HT-29 (cell line): ENCODE measurements around the gene HPSE2. TPM values are rescaled to one million over a fixed set of nuclear protein-coding genes. Genes with fewer than 3 reads are reported as not detected.
"Not testable (repeated sequence)": the region's sequence is repeated elsewhere in the genome, so short reads cannot be mapped to it uniquely, and the experiment has no call there.

Experiments used
- DNase-seq: peaks from one replicate; pipeline ENCODE4 v3.0.0-alpha.2; 2015; ENCODE audit warnings: low spot score
- total RNA-seq: library from RNA; depleted of rRNA; stranded (reverse); fragments of >200 nt; shearing (Covaris generic); gene quantifications from 2 replicates; pipeline ENCODE4 v1.2.3, GENCODE V29; 2014

The HPSE2 gene
- total RNA-seq, 1 experiment from 2014 or later, result 0.08 TPM

DNA sequence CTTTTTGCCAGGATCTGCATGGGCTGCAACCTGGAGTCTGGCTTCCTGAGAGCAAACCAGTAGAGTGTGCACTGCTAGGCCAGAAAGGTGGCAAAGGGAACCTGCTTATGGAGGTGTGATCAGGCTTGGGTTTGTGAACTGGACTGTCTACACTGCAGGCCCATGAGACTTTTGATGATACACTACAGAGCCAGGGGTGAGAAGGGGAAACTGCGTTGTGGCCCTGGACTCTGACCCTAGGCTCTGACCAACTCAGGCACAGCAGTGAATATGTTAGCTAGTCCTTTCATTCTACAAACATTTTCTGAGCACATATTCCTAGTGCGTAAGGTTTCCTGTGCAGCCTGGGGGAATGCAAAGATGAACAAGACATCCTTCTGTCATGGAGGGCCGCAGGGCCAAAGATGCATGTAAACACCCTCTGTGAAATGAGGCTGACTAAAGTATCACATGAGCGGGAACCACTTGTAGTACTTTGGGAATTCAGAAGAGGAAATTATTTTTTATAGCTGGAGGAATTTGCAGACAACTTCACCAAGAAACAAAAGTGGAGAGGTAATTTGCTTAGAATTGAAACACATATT lies 725.1 kb downstream of the HPSE2 start:
- DNase-seq, result no peak

DNA sequence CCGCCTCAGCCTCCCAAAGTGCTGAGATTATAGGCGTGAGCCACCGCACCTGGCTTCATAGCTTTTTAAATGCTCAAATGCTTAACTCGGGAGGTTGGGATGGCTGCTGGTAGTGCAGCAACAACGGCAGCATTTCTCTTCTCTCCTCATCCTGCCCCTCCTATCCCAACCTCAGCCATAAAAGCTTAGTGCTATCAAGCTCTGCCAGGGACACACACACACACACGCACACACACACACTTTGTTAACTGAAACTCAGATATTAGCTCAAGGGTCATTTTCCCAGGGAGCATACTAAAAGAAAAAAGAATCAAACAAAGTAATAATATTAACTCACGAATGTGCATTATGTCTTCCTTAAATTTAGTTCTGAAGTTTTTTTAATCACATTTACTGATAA lies 725.9 kb downstream of the HPSE2 start:
- DNase-seq, result no peak

DNA sequence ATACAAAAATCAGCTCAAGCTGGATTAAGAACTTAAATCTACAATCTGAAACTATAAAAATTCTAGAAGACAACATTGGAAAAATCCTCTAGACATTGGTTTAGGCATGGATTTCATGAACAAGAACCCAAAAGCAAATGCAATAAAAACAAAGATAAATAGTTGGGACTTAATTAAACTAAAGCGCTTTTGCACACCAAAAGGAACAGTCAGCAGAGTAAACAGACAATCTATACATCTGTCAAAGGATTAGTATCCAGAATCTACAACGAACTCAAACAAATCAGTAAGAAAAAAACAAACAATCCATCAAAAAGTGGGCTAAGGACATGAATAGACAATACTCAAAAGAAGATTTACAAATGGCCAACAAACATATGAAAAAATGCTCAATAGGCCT lies 733.1 kb downstream of the HPSE2 start:
- not testable (repeated sequence) for DNase-seq

DNA sequence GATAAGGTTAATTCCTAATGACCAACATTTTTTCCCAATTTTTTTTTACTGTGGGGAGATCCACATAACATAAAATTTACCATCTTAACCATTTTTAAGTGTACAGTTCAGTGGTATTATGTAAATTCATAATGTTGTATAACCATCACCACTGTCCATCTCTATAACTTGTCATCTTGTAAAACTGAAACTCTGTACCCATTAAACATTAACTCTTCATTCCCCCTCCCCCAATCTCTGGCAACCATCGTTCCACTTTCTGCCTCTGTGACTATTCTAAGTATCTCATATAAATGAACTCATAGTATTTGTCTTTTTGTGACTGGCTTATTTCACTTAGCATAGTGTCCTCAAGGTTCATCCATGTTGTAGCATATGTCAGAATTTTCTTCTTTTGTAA lies 742.9 kb downstream of the HPSE2 start:
- no peak for DNase-seq

DNA sequence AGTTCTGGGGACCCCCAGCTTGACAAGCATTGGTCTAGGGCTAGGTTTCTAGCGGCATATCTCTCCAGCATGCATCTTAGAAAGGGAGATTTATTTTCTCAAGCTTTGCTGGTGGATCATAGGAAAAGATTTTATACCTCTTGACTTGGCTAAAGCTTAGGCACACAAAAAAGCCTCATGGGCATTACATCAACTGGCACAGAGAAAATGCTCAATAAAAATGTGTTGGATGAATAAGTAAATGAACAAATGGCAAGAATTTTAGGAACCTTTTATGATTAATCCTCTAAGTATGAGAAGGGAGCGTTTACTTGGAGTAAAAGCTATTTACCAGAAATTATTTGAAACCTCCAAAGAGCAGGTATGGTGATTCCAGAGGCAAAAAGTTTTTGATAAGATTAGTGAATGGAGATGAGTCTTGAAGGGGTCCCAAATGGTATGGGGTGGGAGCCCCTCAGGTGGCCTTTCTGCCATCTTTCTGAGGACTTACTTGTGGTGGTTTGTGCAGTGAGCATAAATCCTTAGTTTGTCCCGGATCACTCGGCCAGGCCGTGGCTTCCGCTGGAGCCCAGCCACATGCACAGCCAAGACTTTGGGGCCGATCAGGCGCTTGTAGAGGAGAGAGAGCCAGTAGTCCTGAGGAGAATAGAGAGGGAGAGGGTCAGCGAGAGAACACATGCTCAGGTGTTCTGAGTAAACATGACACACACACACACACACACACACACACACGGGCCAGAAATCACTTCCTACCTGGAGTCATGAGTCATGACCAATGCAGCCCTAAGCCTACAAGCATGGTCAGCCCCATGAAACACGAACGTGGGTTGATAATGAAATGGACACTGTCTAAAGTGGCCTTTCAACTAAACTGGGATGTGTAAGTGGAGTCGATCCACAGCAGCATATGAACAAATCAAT lies 745.8 kb downstream of the HPSE2 start:
- DNase-seq, result peak; percentile 60

DNA sequence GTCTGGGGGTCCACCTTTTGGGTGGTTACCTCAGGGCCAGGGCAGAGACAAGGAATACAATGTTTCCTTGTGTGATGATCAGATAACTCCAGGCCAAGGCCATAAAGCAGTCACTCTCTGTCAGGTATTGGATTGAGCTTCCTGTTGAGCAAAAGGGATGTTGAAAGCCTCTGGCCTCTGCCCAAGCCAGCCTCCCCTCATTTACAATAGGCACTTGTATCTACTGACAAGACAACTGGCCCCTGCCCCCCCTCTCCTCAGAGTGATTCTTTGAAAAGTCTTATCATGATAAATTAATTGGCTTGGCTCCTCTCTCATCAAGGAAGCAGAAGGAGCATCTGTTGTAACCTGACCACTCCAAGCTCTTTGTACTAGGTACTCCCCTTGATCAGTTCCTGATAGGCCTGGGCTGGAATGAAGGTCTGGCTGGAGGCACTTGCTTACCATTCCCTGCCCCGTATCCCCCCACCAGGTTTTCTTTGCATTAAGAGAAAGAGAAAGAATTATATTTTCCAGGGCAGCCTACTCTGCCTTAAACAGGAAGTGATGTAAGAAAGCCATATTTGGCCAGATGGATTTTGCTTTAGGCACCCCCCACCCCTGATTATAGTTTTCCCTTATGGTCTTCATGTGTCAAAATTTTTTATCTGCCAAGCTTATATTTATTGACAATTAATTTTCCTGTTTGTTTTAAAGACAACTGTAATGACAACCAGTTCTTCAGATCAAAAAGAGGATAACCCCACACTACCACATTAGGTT lies 746.8 kb downstream of the HPSE2 start:
- peak; percentile 54 for DNase-seq

DNA sequence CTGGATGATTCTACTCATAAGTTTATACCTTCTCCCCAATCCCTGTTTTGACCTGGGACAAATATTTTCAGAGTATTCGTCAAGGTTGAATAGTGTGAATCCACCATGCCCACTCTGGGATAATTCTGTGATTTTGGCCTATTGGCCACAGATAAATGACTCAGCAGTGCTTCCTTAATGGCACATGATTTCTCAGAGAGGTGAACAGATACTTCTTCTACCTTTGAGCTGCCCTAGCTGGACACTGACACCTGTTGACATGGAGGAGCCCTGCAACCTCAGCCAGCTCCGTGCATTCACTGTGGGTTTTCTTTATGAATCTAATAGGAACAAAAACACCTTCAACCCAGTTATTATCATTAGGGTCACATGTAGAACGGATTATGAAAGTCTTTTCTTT lies 748.0 kb downstream of the HPSE2 start:
- no peak for DNase-seq

DNA sequence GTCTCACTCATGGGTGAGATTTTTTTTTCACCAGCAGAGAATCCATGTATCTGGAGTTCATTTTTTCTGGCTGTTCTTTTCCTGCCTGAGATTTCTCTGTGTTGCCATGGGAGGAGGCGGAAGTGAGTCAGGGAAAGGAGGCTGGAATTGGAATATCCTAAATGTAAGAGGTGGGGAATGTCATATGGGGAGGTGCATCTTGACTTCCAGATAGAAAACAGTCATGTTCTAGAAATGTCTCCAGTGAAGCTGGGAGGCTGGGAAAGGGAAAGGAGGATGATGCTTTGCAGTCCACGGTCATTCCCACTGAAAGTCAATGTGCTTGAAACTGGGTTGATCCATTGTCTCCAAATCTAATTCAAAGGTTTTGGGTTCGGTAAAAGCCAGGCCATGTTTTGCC lies 749.2 kb downstream of the HPSE2 start:
- no peak for DNase-seq

DNA sequence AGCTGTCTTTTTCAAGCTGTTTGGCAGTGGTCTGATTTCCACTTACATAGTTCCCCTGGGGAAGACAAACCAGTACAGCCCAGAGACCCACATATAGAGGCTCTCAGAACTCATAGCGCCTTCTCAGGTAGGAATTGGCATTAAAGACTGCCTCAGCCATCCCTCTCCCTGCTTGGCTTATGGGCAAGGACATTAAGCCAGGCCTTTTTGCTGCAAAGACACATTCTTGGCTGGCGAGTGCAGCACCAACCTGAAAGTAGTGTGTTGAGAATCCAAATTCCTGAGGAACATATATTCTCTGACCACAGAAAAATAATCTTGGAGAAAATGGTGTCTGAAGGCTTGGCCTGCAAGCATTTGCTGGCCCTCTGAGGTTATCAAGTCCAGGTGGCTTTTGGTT lies 749.7 kb downstream of the HPSE2 start:
- DNase-seq, result no peak

DNA sequence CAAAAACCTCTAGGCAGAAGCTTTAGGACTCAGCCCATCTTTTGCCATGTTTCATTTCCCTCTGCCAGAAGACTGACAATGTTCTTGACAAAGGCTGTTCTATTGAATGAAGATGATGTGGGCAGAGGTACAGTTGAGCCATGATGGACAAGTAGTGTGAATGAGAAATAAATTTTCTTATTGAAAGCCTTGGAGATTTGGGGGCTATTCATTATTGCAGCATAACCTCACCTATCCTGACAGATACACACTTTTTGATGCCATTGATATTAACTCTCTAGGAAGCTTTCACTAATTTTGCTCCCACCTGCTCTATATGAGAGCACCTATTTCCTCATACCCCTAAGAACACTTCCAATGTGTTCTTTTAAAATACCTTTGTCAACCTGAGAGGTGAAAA lies 752.0 kb downstream of the HPSE2 start:
- DNase-seq, result no peak

DNA sequence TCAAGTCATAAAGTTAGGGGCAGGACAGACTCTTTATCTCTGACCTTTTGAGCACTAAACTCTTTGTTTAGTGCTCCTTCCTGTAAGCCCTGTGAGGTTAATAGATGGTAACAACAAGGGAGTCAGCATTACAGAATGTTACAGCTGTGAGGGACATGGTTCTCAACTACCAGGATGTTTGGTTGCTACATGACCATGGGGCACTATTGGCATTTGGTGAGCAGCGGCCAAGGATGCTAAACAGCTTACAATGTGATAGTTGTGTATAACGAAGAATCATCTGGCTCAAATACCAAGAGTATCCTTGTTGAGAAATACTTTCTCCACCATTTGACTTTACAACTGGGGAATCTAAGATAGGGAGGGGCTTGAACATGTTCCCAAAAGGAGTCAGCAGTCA lies 753.6 kb downstream of the HPSE2 start:
- DNase-seq, result no peak

DNA sequence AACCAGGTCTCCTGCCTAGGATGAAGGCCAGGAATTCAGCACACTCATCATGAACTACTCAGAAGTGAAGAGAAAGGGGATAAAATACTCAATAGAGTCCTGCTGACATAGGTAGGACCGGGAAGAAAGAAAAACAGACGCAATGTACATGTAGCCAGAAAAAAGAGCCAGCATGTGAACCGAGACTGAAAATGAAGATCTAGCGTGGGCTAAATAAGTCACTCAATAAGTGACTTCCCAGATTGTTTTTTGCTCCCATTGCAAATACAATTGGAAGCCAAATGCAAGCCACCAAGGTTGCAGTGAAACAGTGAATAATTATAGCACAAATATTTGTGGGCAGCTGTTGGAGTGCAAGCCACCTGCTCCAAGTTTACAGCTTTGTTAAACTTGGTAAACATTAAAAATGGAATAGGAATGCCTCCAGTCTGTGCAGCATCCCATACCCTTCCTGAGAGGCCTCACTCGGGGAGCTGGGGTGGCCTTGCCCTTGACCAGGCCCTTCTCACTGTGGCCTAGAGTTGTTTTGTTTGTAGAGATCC lies 754.2 kb downstream of the HPSE2 start:
- no peak for DNase-seq

DNA sequence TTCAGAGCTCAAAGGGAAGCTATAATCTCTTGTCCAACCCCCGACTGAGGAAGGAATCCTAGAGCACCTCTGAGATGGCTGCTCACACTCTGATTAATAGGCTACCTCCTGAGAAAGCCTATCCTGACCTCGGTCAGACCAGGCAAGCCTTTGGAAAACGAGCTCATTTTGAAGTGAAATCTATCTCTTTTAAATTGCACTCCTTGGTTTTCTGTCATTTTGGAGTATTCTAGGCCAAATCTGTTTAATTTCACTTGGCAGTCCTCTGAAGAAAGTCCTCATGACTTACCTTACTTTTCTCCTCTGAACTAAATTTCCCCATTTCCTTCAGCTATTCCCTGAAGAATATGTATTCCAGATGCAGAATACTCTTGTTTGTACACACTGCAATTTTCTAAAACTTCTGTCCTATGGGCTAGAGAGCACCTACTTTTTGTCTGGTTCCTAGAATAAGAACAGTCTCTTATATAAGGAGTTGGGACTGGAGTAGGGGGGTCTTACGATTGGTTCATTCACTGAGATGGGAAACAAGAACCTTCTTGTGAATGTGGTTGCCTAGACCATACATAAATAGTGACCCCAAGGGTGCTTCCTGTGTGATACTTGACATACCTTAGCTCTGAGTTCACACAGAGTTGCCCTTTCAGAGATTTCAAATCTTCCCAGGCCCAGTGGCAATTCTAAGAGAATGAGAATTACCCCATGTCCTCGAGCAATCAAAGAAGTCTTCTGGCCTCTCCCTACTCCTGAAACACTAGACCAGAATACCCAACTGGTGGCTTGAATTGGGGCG lies 757.0 kb downstream of the HPSE2 start:
- DNase-seq, result no peak

DNA sequence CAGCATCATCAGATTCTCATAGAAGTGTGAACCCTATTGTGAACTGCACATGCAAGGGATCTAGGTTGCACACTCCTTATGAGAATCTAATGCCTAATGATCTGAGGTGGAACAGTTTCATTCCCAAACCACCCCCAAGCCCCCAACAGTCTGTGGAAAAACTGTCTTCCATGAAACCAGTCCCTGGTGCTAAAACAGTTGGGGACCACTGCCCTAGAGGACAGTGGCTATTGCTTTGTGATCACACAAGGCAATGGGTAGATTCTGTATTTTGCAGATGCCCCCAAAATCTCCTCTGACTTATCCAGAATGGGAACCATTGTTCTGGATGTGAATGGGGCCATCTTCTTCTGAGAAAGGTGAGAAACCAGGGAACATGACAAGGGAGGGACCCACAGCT lies 757.8 kb downstream of the HPSE2 start:
- DNase-seq, result no peak

DNA sequence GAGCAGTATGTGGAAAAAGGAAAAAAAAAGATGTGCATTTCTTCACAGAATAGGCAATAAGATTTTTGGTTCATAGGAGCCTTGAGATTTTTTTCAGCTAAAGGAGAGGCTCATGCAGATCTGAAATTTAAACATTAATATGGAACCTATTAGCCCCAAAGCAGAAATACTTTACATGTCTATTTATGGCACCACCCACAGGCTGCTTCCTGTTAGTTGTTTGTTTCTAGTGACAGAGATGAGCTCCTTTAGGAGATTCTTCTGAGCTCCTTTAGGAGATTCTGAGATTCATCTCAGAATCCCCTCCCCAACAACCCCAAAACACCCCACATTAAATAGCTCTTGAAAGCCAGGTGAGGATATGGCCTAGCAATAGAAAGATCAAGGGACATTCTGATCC lies 761.0 kb downstream of the HPSE2 start:
- DNase-seq, result no peak

DNA sequence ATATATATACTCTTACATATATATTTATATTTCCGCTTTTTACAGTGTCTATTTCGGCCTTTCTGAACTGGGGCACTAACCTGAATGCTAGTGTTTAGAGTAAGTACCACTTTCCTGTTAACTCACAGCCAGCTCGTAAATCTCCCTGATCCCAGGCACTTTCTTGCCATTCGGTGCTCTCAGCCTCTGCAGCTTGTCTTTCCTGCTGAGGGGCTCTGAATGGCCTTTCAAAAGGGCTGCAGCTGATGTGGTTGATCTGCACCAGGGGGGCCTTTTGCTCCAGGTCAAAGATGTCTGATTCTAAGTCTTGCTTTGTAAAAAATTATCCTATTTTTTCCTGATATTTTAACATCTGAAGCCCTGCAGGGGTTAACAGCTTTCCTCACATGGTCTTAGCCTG lies 763.5 kb downstream of the HPSE2 start:
- no peak for DNase-seq

DNA sequence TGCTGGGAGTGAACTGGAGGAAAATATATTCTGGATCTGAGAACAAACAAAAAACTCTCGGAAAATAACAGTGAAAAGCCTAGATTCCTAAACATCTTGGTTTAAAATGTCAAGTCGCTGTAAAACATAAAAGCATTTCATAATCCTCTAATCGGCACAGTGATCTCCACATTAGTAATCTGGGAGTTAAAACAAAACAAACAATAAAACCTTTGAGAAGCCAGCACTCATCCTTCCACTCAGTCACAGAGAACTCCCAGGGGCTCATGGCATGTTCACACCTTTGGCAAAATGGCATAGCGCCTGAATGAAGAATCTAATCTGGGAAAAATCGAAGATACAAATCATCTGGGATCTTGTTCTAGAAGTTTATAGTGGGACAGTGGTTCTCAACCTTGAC lies 764.8 kb downstream of the HPSE2 start:
- no peak for DNase-seq

DNA sequence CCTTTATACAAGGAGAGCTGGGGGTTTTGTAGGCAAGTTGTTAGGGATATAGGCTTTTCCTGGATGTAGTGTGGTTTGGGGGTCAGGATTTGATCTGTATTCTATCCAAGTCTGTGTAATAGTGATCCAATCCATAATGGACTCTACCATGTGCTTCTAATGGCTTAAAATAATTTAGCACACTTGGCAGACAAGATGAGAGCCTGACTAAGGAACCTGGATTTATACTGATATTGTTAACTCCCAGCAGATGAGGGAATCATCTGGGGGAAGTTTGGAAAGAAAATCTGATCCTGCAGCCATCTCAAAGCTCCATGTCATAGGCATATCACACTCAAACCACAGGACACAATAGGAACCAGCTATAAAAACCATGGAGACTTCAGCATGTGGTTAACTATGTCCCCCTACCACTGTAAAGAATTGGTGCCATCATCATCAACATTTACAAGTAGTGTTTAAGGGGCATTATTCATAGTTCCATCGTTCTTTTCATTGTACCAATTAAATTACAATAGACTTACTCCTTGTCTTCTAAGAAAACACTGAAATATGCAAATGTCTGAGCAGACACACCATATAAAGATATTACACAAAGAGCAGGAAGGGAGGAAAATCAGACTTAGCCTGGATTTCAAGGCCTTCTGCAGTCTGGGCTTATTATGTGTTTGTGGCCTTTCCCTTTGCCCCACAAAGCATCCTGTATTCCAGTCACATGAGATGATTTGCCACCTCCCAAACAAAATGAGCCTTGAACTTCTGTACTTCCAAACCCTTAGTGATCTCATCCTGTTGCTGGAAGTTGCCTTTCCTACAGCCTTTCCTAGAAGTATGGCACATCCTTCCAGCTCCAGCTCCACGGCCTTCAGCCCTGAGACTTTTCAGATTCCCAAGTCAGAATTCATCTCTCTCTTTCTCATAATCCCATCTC lies 766.4 kb downstream of the HPSE2 start:
- no peak for DNase-seq

DNA sequence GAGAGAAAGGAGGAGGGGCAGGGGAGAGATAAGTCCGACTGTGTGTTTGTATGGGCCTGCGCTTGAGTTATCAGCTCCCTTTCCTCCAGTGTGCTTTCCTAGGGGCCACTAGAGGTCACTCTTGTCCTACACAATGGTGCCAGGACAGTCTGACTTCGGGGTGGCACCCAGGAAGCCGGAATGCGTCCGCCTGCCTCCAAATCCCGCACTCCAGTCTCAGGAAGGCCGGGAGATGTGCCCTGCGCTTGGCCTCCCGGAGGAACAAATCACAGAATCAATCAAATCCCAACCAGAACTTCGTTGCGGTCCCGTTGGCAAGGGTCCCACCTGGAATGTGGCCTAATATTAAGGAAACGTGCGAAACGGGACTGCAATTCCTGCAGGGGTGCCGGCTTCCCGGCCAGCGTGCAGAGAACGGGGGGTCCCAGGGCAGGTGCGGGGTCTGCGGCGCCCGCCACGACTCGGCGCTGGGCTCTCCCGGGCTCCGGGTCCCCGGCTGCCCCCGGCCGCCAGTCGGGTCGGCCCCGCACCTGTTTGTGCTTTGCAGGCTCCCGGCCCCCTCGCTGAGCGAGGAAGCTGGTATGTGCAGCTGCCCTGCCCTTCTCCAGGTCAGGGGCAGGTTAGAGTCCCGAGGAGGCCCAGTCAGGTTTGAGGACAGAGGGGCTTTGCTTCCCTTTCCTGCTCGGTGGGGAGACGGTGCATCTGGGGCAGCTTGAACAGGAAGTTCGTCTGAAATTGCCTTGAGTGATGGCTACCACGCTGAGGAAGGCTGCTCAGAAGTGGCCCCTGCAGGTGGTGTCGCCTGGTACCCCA lies 767.9 kb downstream of the HPSE2 start:
- peak; percentile 90 for DNase-seq
